ENCODE measurements around the gene ALKBH6.

The ALKBH6 gene

GRCh38 chr19:36030264-36031148 is 16.5 kb upstream of the ALKBH6 start:
- DNase-seq: no peak

- DNase-seq: no peak
These were observed 14.5 kb upstream of the ALKBH6 start for GRCh38 chr19:36028313-36029041.

- DNase-seq: no peak
These were observed 13.7 kb upstream of the ALKBH6 start for GRCh38 chr19:36027696-36028095.

- DNase-seq: no peak
These were observed 12.3 kb upstream of the ALKBH6 start for GRCh38 chr19:36026091-36026876.

GRCh38 chr19:36025541-36025940 is 11.5 kb upstream of the ALKBH6 start:
- no peak for DNase-seq

- no peak for DNase-seq
These were observed 9.4 kb upstream of the ALKBH6 start for GRCh38 chr19:36023432-36023831.

GRCh38 chr19:36019061-36019670 is 5.2 kb upstream of the ALKBH6 start:
- DNase-seq: no peak

- no peak for DNase-seq
These were observed 567 bp downstream of the ALKBH6 start for GRCh38 chr19:36013280-36014011.

GRCh38 chr19:36010402-36010801 is 3.6 kb downstream of the ALKBH6 start:
- DNase-seq: no peak

GRCh38 chr19:36009633-36010379 is 4.2 kb downstream of the ALKBH6 start:
- peak in 1 of 3 experiments; percentile 50 for DNase-seq

- peak; percentile 54 to 65 (median 61) for DNase-seq
These were observed 4.8 kb downstream of the ALKBH6 start for GRCh38 chr19:36009220-36009619.

GRCh38 chr19:36008336-36008978 is 5.6 kb downstream of the ALKBH6 start, which contains the start of gene SYNE4:
TSS of gene SYNE4 (minus strand) at chr19:36008813. CDS start at chr19:36008681, 132 bp downstream.
- DNase-seq: peak in 1 of 3 experiments; percentile 63

GRCh38 chr19:36006955-36007354 is 7.1 kb downstream of the ALKBH6 start:
- no peak for DNase-seq

- no peak for DNase-seq
These were observed 10.7 kb downstream of the ALKBH6 start for GRCh38 chr19:36003284-36003683.

GRCh38 chr19:36001605-36002004 is 12.4 kb downstream of the ALKBH6 start:
- no peak for DNase-seq

GRCh38 chr19:35996777-35997176 is 17.2 kb downstream of the ALKBH6 start:
- no peak for DNase-seq

GRCh38 chr19:35995048-35995993 is 18.7 kb downstream of the ALKBH6 start, which contains the start of gene SDHAF1:
TSS of gene SDHAF1 (plus strand) at chr19:35995188. CDS start at chr19:35995275, 87 bp downstream.
- DNase-seq: peak; percentile 92 to 97 (median 95)

GRCh38 chr19:35993923-35994598 is 20.0 kb downstream of the ALKBH6 start:
- no peak for DNase-seq

Data from NCI-H1417 (cell line).